ENCODE data around the gene KCNQ1.

DNA sequence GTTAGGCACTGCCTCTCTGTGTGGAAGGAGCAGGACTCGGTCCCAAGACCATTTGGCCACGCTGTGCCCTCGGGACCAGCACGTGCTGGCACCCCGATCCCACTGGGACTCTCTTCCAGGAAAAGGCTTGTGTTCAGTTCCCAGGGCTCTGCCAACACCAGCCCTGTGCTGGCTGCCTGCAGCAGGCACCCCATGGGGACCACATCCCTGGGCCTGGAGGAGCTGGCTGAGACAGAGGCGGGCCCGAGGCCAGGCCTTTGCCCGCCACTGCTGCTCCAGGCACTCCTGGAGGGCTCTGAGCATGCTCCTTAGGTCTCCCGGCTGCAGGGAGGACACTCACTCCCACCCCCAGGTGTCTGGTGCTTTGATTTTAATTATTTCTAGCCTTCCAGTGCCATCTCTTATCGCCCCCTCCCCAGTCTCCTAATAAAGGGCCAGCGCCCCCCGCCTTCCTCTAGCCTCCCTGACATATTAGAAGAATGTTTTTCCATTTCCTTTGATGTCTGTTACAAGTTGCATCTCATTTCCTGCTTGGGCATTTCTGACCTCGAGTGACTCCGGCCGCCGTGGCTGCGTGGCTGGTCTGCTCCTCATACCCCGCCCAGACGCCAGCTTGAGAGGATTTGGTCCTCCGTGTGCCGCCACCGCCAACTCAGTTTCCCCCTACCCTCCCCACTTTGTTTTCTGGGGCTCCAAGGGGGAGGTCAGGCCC lies 426.3 kb downstream of the KCNQ1 start:
- TF ChIP-seq, protein P1, sequence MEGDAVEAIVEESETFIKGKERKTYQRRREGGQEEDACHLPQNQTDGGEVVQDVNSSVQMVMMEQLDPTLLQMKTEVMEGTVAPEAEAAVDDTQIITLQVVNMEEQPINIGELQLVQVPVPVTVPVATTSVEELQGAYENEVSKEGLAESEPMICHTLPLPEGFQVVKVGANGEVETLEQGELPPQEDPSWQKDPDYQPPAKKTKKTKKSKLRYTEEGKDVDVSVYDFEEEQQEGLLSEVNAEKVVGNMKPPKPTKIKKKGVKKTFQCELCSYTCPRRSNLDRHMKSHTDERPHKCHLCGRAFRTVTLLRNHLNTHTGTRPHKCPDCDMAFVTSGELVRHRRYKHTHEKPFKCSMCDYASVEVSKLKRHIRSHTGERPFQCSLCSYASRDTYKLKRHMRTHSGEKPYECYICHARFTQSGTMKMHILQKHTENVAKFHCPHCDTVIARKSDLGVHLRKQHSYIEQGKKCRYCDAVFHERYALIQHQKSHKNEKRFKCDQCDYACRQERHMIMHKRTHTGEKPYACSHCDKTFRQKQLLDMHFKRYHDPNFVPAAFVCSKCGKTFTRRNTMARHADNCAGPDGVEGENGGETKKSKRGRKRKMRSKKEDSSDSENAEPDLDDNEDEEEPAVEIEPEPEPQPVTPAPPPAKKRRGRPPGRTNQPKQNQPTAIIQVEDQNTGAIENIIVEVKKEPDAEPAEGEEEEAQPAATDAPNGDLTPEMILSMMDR (IDR thresholded peaks at IDR 0.05) = no peak
- TF ChIP-seq POLR2A (IDR thresholded peaks at IDR 0.05) (no peak), EP300 (IDR thresholded peaks at IDR 0.05) (no peak)
